H1 (cell line): ENCODE results near the gene TP53BP1. TPM values are rescaled to one million over a fixed set of nuclear protein-coding genes. Genes with fewer than 3 reads are reported as not detected.

ENCODE experiments used
- CREB1 ChIP-seq: IDR thresholded peaks from 2 replicates; pipeline ENCODE4 v1.6.1; 2012; ENCODE audit warnings: inconsistent platforms
- KDM4A ChIP-seq: IDR thresholded peaks from one replicate; pipeline ENCODE4 v1.7.1; 2012; ENCODE audit warnings: low read depth, mild to moderate bottlenecking, moderate library complexity, low read length, inconsistent platforms; ENCODE audit not compliant: severe bottlenecking
- POLR2AphosphoS5 ChIP-seq: IDR thresholded peaks from 2 replicates; pipeline ENCODE4 v1.6.1; 2011; ENCODE audit warnings: low read depth, low read length
- SIX5 ChIP-seq: IDR thresholded peaks from 2 replicates; pipeline ENCODE4 v1.6.1; 2011; ENCODE audit warnings: mild to moderate bottlenecking, low read depth, low read length
- polyA plus RNA-seq, 7 experiments: library from polyadenylated mRNA; depleted of rRNA in 3 of 7; stranded (reverse) in 5 of 7; unstranded in 2 of 7; fragments of >200 nt in 5 of 7; fragments of 200-250 nt in 2 of 7; gene quantifications; 1 replicate in 5 of 7; 2 replicates in 1 of 7; 4 replicates in 1 of 7; pipeline versions ENCODE4 v1.2.1 to v1.2.3, GENCODE V29; 2011 to 2013; ENCODE audit warnings: missing spikeins in 2 of 7, mixed read lengths in 2 of 7
- total RNA-seq: library from RNA; stranded (reverse); fragmentation: NEBNext Ultra II Directional; extraction: Animal tissue kit (Norgen Biotek cat#: 25700); gene quantifications from 2 replicates; pipeline ENCODE4 v1.2.1, GENCODE V29; 2021

Gene TP53BP1
- total and polyA plus RNA-seq, 2 of the 8 experiments (the other 6 are each of a cell fraction or from before 2014, with no cell fraction given): 34.1 to 63.6 TPM

- TF ChIP-seq KDM4A (peak; percentile 42), POLR2AphosphoS5 (peak; percentile 43), SIX5 (no peak), CREB1 (no peak)
Observed at GRCh38 chr15:43518197-43518761, 25.3 kb upstream of the TP53BP1 start (continued).
